IPS-18c (cell line): ENCODE data around the gene KRTAP3-3.
"Not testable (repeated sequence)": the region's sequence is repeated elsewhere in the genome, so short reads cannot be mapped to it uniquely, and the experiment has no call there.

ENCODE experiments used
- H3K4me3 ChIP-seq: 2 replicates; pipeline ENCODE4 v1.7.0; 2013; ENCODE audit warnings: low read depth, mild to moderate bottlenecking, low read length, moderate library complexity; ENCODE audit not compliant: insufficient read depth
- H3K9me3 ChIP-seq: one replicate; pipeline ENCODE4 v1.6.1; 2013; ENCODE audit warnings: mild to moderate bottlenecking, low read length, moderate library complexity; ENCODE audit not compliant: control insufficient read depth, insufficient read depth

Gene KRTAP3-3

GRCh38 chr17:40993839-40994238 is at the start of gene KRTAP3-3:
Gene KRTAP3-3, minus strand, starts transcription at chr17:40994164. Its CDS starts 67 bp downstream, at chr17:40994097.
- no peaks in the 10 kb centered on the region for H3K9me3 ChIP-seq
- no peak within 1 kb of the TSS for H3K4me3 ChIP-seq

- H3K9me3 ChIP-seq, result no peaks in the 10 kb centered on the region
- H3K4me3 ChIP-seq, result no peak overlapping the region
Measured at GRCh38 chr17:41042953-41043352, 49.0 kb upstream of the KRTAP3-3 start.

GRCh38 chr17:41040783-41041571 is 47.0 kb upstream of the KRTAP3-3 start, which contains the start of gene KRTAP1-1:
Gene KRTAP1-1, minus strand, starts transcription at chr17:41041450. Its CDS starts 53 bp downstream, at chr17:41041397.
- not testable (repeated sequence) for H3K4me3 ChIP-seq, H3K9me3 ChIP-seq

- H3K4me3 ChIP-seq, result no peak overlapping the region
- no peaks in the 10 kb centered on the region for H3K9me3 ChIP-seq
Measured at GRCh38 chr17:41037853-41038350, 43.9 kb upstream of the KRTAP3-3 start.

- not testable (repeated sequence) for H3K9me3 ChIP-seq, H3K4me3 ChIP-seq
Measured at GRCh38 chr17:41034346-41034935, 40.5 kb upstream of the KRTAP3-3 start, which contains the start of gene KRTAP1-3. Gene KRTAP1-3, minus strand, starts transcription at chr17:41034874. Its CDS starts 53 bp downstream, at chr17:41034821.

GRCh38 chr17:41029633-41030245 is 35.8 kb upstream of the KRTAP3-3 start, which contains the start of gene KRTAP1-4:
Gene KRTAP1-4, minus strand, starts transcription at chr17:41030195. Its CDS starts 117 bp downstream, at chr17:41030078.
- Histone ChIP-seq H3K9me3 (no peaks in the 10 kb centered on the region), H3K4me3 (no peak within 1 kb of the TSS)

- no peaks in the 10 kb centered on the region for H3K9me3 ChIP-seq
- H3K4me3 ChIP-seq, result no peak within 1 kb of the TSS
Measured at GRCh38 chr17:41026715-41027471, 32.9 kb upstream of the KRTAP3-3 start, which contains the start of gene KRTAP1-5. Gene KRTAP1-5, minus strand, starts transcription at chr17:41027208. Its CDS starts 53 bp downstream, at chr17:41027155.

GRCh38 chr17:41024697-41025096 is 30.7 kb upstream of the KRTAP3-3 start:
- H3K4me3 ChIP-seq, result no peak overlapping the region
- H3K9me3 ChIP-seq, result no peaks in the 10 kb centered on the region

GRCh38 chr17:41020336-41020735 is 26.4 kb upstream of the KRTAP3-3 start:
- Histone ChIP-seq H3K4me3 (no peak overlapping the region), H3K9me3 (no peaks in the 10 kb centered on the region)

GRCh38 chr17:41019415-41019814 is 25.5 kb upstream of the KRTAP3-3 start:
- no peaks in the 10 kb centered on the region for H3K9me3 ChIP-seq
- H3K4me3 ChIP-seq, result no peak overlapping the region

- Histone ChIP-seq H3K4me3 (no peak overlapping the region), H3K9me3 (no peaks in the 10 kb centered on the region)
Measured at GRCh38 chr17:41018541-41018940, 24.6 kb upstream of the KRTAP3-3 start.

- Histone ChIP-seq H3K4me3 (no peak overlapping the region), H3K9me3 (no peaks in the 10 kb centered on the region)
Measured at GRCh38 chr17:41016578-41017215, 22.7 kb upstream of the KRTAP3-3 start.

GRCh38 chr17:41015454-41015853 is 21.5 kb upstream of the KRTAP3-3 start:
- Histone ChIP-seq H3K4me3 (no peak overlapping the region), H3K9me3 (no peaks in the 10 kb centered on the region)

- no peaks in the 10 kb centered on the region for H3K9me3 ChIP-seq
- H3K4me3 ChIP-seq, result no peak overlapping the region
Measured at GRCh38 chr17:41013606-41014005, 19.6 kb upstream of the KRTAP3-3 start.

GRCh38 chr17:41013181-41013580 is 19.2 kb upstream of the KRTAP3-3 start:
- no peaks in the 10 kb centered on the region for H3K9me3 ChIP-seq
- no peak overlapping the region for H3K4me3 ChIP-seq

- Histone ChIP-seq H3K9me3 (no peaks in the 10 kb centered on the region), H3K4me3 (no peak overlapping the region)
Measured at GRCh38 chr17:41012326-41013120, 18.6 kb upstream of the KRTAP3-3 start.
